Fibroblast of pulmonary artery (primary cell): ENCODE data around the gene MRAP.

Experiments used
- DNase-seq: peaks from one replicate; pipeline ENCODE4 v3.0.0-alpha.2; 2010; ENCODE audit warnings: low read depth
- H3K4me3 ChIP-seq: replicated peaks from 2 replicates; pipeline ENCODE4 v1.5.1; 2011; ENCODE audit warnings: low read depth, mild to moderate bottlenecking, control low read depth, low read length, moderate library complexity
- TF ChIP-seq, protein P1 (sequence below): IDR thresholded peaks from 2 replicates; pipeline ENCODE4 v1.5.1; 2011; ENCODE audit warnings: mild to moderate bottlenecking, control low read depth, low read length, inconsistent platforms; ENCODE audit errors: missing control alignments

MRAP gene

DNA sequence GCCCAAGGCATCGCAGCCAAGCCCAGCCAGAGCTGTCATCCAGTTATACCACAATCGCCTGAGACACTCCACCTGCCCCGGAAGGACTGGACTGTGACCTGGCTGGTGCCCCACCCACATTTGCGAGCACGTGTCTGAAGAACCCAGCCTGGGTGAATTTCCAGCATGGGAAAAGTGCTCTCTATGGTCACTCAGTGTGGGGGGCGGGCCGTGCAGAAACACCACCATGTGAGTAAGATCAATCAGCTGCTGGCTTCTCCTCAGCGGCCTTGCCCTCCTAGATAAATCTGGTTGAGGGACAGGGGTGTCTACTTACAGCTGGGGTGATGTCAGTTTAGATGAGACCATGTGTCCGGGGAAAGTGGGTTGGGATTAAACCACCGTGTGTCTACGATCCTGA is 49.3 kb downstream of the MRAP start:
- DNase-seq = no peak
- TF ChIP-seq, protein P1, sequence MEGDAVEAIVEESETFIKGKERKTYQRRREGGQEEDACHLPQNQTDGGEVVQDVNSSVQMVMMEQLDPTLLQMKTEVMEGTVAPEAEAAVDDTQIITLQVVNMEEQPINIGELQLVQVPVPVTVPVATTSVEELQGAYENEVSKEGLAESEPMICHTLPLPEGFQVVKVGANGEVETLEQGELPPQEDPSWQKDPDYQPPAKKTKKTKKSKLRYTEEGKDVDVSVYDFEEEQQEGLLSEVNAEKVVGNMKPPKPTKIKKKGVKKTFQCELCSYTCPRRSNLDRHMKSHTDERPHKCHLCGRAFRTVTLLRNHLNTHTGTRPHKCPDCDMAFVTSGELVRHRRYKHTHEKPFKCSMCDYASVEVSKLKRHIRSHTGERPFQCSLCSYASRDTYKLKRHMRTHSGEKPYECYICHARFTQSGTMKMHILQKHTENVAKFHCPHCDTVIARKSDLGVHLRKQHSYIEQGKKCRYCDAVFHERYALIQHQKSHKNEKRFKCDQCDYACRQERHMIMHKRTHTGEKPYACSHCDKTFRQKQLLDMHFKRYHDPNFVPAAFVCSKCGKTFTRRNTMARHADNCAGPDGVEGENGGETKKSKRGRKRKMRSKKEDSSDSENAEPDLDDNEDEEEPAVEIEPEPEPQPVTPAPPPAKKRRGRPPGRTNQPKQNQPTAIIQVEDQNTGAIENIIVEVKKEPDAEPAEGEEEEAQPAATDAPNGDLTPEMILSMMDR = no peak
- H3K4me3 ChIP-seq = no peak overlapping the region

DNA sequence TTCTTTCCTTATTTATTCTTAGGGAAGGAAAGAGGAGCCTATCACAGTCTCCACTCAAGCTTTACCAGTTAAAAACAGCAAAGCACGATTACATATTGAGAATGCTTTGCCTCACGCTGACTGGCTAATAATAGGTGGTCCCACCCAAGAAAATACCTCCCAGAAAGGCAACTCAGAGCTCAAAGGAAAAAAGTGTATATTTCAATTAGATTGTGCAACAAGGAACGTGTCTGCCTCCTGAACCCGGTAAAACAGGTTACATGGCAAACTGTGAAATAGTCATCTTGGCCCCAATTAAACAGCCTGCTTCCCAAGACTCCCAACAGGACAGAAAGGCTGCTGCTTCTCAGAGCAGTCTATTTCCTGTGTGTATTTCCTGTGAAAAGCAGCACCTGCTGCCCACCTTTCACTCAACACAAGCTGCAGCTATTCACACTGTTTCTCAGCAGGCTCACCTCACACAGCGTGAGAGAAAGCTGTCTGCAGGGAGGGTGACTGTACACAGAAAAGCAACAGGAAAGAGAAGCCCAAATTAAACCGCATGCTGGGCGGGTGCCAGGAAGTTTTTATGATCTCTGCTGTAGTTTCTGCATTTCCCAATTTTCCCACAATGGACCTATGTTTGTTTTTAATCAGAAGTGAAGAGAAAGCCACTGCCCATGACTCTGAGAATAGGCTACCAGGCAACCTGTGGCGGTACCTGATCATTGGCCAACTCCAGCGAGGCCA is 50.1 kb downstream of the MRAP start:
- no peak overlapping the region for H3K4me3 ChIP-seq
- DNase-seq = no peak
- TF ChIP-seq, protein P1 = no peak

DNA sequence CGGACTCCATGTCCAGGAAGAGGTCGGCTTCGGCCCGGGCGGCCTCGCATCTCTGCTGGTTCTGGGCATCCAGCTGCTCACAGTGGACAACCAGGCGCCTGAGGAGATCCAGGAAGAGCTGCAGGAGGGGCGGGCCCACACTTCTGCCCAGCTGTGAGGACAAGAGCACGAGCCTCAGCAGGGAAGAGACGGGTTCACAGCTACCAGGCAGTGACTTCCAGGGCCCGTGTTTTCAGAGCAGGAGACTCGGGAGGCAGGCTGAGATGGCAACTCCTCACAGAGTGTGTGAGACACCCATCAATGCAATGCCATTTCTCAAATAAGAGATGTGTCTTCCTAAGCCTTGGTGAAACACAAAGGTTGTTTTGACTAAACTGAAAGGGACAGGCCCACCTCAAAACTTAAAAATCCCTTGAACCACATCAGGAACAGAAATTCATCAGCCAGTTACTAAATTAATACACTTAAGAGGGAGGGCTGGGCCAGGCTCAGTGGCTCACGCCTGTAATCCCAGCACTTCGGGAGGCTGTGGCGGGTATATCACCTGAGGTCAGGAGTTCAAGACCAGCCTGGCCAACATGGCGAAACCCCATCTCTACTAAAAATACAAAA is 50.8 kb downstream of the MRAP start:
- DNase-seq = no peak
- TF ChIP-seq, protein P1 = no peak
- H3K4me3 ChIP-seq = no peak overlapping the region

DNA sequence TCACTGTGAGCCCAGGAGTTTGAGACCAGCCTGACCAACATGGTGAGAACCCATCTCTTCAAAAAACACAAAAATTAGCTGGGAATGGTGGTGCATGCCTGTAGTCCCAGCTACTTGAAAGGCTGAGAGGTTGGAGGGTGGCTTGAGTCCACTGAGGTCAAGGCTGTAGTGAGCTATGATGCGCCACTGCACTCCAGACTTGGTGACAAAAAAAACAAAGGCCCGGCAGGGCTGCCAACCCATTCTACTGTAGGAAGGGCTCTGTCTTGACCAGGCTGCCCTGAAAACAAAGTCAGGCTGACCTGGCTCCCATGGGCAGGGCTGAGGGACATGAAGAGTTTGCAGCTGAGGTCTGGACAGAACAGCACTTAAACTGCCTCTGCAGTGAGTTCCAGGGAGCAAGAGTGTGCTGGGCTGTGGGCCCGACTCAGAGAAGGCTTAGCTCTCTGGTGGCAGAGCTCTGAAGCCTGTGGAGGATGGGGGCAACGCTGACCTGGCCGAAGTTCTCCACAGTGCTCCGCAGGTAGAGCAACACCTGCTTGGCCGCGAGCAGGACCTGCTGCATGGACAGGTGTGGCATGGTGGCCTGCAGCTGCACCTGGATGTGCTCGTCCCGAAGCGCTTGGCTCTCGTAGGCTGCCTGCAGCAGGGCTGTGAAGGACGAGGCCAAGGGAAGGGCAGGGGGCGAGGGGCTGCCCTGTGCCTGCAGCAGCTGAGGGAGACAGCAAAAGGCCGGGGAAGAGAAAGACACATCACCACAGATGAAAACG is 51.7 kb downstream of the MRAP start:
- H3K4me3 ChIP-seq = no peak overlapping the region
- TF ChIP-seq, protein P1 = no peak
- DNase-seq = no peak

DNA sequence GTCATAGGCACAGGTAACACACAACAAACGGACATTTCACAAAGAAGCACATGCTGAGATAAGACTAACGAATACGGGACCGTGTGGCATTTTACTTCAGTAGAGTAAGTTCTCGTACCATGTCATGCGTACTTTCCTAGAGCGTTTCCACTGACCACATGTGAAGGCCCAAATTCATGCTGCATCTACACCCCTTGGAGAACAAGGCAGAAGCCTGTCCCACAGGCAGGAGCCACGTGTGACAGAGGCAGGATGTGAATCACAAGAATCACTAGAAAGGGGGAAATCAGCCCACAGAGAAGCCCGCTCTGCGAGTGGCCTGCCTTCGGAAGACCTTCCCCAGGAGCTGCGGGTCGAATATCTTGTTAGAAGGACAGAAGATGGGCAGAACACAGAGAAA is 52.3 kb downstream of the MRAP start:
- TF ChIP-seq, protein P1 = no peak
- DNase-seq = no peak
- H3K4me3 ChIP-seq = no peak overlapping the region

DNA sequence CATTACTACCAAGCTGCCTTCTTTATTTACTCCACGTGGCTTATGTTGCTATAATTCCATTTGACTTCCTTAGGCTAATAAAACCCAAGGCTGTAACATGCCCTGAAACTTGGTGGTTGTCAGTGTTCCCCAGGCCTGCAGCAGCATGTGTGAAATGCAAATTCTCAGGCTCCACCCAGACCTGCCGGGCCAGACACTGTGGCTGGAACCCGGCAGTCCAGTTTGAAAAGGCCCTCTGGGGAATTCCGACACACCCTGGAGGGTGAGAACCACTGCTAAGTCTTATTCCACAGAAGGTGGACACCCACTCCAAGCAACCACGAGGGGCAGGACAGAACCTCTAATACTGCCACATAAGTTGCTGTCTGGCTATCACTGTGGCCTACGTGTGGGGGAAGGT is 52.8 kb downstream of the MRAP start:
- H3K4me3 ChIP-seq = no peak overlapping the region
- no peak for DNase-seq
- TF ChIP-seq, protein P1 = no peak
